22Rv1 (cell line): ENCODE data around the gene DLGAP5.

ENCODE experiments used
- ZFX ChIP-seq: fragments of 450-650 bp; IDR thresholded peaks from 2 replicates; pipeline ENCODE4 v1.6.1; 2017; ENCODE audit warnings: antibody characterized with exemption, borderline replicate concordance
- TF ChIP-seq, protein P1 (sequence below): fragments of 450-650 bp; IDR thresholded peaks from 2 replicates; pipeline ENCODE4 v1.5.1; 2017; ENCODE audit warnings: mild to moderate bottlenecking

DNA sequence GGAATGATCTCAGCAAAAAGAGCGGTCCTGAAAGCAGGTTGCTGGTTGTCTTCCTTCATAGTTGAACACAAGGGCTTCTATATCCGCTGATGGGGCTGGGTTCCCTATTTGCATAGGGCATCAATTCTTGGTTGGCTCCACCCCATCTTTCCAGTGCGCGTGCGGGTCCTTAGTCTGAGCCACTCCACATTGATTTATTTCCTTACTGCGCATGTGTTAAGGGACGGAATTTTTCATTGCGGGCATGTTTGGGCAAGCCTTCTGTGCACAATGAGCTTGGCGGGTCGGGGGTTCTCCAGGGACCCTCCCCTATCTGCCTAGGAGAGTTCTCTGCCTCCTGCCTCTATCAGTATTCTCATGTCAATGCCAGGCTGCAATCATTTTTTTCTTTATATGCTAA is 21.2 kb upstream of the DLGAP5 start:
- TF ChIP-seq, protein P1, sequence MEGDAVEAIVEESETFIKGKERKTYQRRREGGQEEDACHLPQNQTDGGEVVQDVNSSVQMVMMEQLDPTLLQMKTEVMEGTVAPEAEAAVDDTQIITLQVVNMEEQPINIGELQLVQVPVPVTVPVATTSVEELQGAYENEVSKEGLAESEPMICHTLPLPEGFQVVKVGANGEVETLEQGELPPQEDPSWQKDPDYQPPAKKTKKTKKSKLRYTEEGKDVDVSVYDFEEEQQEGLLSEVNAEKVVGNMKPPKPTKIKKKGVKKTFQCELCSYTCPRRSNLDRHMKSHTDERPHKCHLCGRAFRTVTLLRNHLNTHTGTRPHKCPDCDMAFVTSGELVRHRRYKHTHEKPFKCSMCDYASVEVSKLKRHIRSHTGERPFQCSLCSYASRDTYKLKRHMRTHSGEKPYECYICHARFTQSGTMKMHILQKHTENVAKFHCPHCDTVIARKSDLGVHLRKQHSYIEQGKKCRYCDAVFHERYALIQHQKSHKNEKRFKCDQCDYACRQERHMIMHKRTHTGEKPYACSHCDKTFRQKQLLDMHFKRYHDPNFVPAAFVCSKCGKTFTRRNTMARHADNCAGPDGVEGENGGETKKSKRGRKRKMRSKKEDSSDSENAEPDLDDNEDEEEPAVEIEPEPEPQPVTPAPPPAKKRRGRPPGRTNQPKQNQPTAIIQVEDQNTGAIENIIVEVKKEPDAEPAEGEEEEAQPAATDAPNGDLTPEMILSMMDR, result no peak
- TF ChIP-seq ZFX, result no peak
